LoVo (cell line): ENCODE data around the gene AGAP2.
"Not testable (repeated sequence)": the region's sequence is repeated elsewhere in the genome, so short reads cannot be mapped to it uniquely, and the experiment has no call there.

ENCODE experiments used
- DNase-seq: peaks from one replicate; pipeline ENCODE4 v3.0.0-alpha.2; 2016; ENCODE audit warnings: low spot score

Gene AGAP2

GRCh38 chr12:57738661-57739237 lies at the start of gene AGAP2:
AGAP2 (minus strand) TSS chr12:57738742; CDS start chr12:57738246, 496 bp downstream.
- no peak for DNase-seq

GRCh38 chr12:57783861-57784260 lies 45.3 kb upstream of the AGAP2 start:
- no peak for DNase-seq

GRCh38 chr12:57783466-57783801 lies 44.9 kb upstream of the AGAP2 start:
- no peak for DNase-seq

- peak; percentile 99 for DNase-seq
Observed at GRCh38 chr12:57782608-57783465, 44.3 kb upstream of the AGAP2 start, which contains the start of gene TSFM. TSFM (plus strand) TSS chr12:57782787; CDS start chr12:57782802, 15 bp downstream.

- DNase-seq, result no peak
Observed at GRCh38 chr12:57782243-57782607, 43.7 kb upstream of the AGAP2 start.

- no peak for DNase-seq
Observed at GRCh38 chr12:57781801-57782200, 43.3 kb upstream of the AGAP2 start.

GRCh38 chr12:57781244-57781643 lies 42.7 kb upstream of the AGAP2 start:
- DNase-seq, result no peak

- DNase-seq, result no peak
Observed at GRCh38 chr12:57780284-57780897, 41.8 kb upstream of the AGAP2 start.

- no peak for DNase-seq
Observed at GRCh38 chr12:57779736-57780135, 41.2 kb upstream of the AGAP2 start.

- no peak for DNase-seq
Observed at GRCh38 chr12:57777911-57778310, 39.4 kb upstream of the AGAP2 start.

GRCh38 chr12:57777367-57777766 lies 38.8 kb upstream of the AGAP2 start:
- no peak for DNase-seq

- no peak for DNase-seq
Observed at GRCh38 chr12:57776247-57776587, 37.7 kb upstream of the AGAP2 start.

- DNase-seq, result no peak
Observed at GRCh38 chr12:57775563-57776246, 37.2 kb upstream of the AGAP2 start.

- no peak for DNase-seq
Observed at GRCh38 chr12:57775044-57775443, 36.5 kb upstream of the AGAP2 start.

- not testable (repeated sequence) for DNase-seq
Observed at GRCh38 chr12:57774634-57775033, 36.1 kb upstream of the AGAP2 start.

- DNase-seq, result peak; percentile 64
Observed at GRCh38 chr12:57772429-57773322, 34.1 kb upstream of the AGAP2 start, which contains the start of gene EEF1AKMT3. EEF1AKMT3 (plus strand) TSS chr12:57772614; CDS start chr12:57772725, 111 bp downstream.

- DNase-seq, result peak; percentile 98
Observed at GRCh38 chr12:57771873-57772428, 33.4 kb upstream of the AGAP2 start, which contains the start of gene METTL1. METTL1 (minus strand) TSS chr12:57772105; CDS start chr12:57772083, 22 bp downstream.

GRCh38 chr12:57771236-57771872 lies 32.8 kb upstream of the AGAP2 start:
- DNase-seq, result peak; percentile 96

- no peak for DNase-seq
Observed at GRCh38 chr12:57770734-57771133, 32.2 kb upstream of the AGAP2 start.

GRCh38 chr12:57769594-57769993 lies 31.1 kb upstream of the AGAP2 start:
- DNase-seq, result no peak

- no peak for DNase-seq
Observed at GRCh38 chr12:57767876-57768275, 29.3 kb upstream of the AGAP2 start.
